ENCODE data around the gene RHEBL1. TPM values are rescaled to one million over a fixed set of nuclear protein-coding genes. Genes with fewer than 3 reads are reported as not detected.

Gene RHEBL1
- total RNA-seq (1 to 10 TPM; 2.0 to 4.3 (median 2.5) TPM), polyA plus RNA-seq (1 to 10 TPM; 3.9 to 6.7 (median 5.5) TPM)
- long read RNA-seq, donor 1 = 0 reads
- long read RNA-seq, donor 2 = 0 reads

- H3K4me1 ChIP-seq = peaks cover 6 to 23% (median 18%) of the 10 kb centered on the region in 6 donors
- H3K9me3 ChIP-seq = no peaks in the 10 kb centered on the region
- peak; percentile 100 for DNase-seq
- intact Hi-C loops (cut with DNase I; ENCODE audit: low total_unique reads) = loop anchor here (10.0 kb wide), 1 partner anchor 55 kb away; no protein-coding TSS in a partner anchor
- no peaks in the 10 kb centered on the region for H3K27me3 ChIP-seq (replicated peaks in 1 of 7)
- 0 to 1% (median 0%) methylated on average over 53 to 60 of the region's 60 CpGs for WGBS, 5 donors
- TF ChIP-seq, protein P1, sequence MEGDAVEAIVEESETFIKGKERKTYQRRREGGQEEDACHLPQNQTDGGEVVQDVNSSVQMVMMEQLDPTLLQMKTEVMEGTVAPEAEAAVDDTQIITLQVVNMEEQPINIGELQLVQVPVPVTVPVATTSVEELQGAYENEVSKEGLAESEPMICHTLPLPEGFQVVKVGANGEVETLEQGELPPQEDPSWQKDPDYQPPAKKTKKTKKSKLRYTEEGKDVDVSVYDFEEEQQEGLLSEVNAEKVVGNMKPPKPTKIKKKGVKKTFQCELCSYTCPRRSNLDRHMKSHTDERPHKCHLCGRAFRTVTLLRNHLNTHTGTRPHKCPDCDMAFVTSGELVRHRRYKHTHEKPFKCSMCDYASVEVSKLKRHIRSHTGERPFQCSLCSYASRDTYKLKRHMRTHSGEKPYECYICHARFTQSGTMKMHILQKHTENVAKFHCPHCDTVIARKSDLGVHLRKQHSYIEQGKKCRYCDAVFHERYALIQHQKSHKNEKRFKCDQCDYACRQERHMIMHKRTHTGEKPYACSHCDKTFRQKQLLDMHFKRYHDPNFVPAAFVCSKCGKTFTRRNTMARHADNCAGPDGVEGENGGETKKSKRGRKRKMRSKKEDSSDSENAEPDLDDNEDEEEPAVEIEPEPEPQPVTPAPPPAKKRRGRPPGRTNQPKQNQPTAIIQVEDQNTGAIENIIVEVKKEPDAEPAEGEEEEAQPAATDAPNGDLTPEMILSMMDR (IDR thresholded peaks at IDR 0.05 in 8 of 11, conservative IDR thresholded peaks at IDR 0.05 in 3 of 11) = peak in 4 of 11 experiments; percentile 36 to 69 (median 44)
- peak; percentile 79 to 89 (median 89) for TF ChIP-seq POLR2AphosphoS5 (IDR thresholded peaks at IDR 0.05)
- peak in 1 of 3 donors; percentile 59 for TF ChIP-seq POLR2A (IDR thresholded peaks at IDR 0.05)
- peak within 1 kb of the TSS; percentile 77 to 91 (median 84) for H3K27ac ChIP-seq
- H3K36me3 ChIP-seq = peaks cover 0 to 8% (median 0%) of the 10 kb centered on the region in 6 donors
- H3K4me3 ChIP-seq = peak within 1 kb of the TSS; percentile 70 to 99 (median 86)
Observed at GRCh38 chr12:49069507-49070346, at the start of gene RHEBL1. Gene RHEBL1, minus strand, starts transcription at chr12:49069979. Its CDS starts 194 bp downstream, at chr12:49069785.

DNA sequence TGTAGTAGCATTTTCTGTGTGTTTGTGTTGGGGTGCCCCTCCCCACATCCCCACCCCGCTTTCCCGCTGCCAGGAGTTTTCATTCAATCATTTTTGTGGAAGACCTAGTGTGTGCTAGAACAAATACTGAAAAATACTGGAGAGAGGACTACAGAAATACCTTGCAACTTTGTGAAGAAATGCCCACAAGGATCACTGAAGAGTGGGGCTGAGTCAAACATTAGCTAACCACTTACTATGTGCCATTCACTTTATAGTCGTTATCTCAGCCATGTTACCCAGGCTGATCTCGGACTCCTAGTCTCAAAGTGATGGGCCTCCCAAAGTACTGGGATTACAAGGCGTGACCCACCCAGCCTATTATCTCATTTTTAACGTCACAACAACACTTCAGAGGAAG, 41.4 kb upstream of the RHEBL1 start:
- intact Hi-C loops (cut with DNase I; ENCODE audit: low total_unique reads) = no loop called here
- no peak for TF ChIP-seq POLR2A (IDR thresholded peaks at IDR 0.05)
- TF ChIP-seq, protein P1 (IDR thresholded peaks at IDR 0.05 in 8 of 11, conservative IDR thresholded peaks at IDR 0.05 in 3 of 11) = no peak
- TF ChIP-seq POLR2AphosphoS5 (IDR thresholded peaks at IDR 0.05) = no peak
- Histone ChIP-seq H3K4me3 (peak overlapping the region in 7 of 8 donors; percentile 65 to 94 (median 77)), H3K9me3 (no peaks in the 10 kb centered on the region), H3K27ac (peak overlapping the region; percentile 96 to 98 (median 96)), H3K36me3 (peaks cover 0 to 11% (median 6%) of the 10 kb centered on the region in 6 donors), H3K27me3 (replicated peaks in 1 of 7) (no peaks in the 10 kb centered on the region), H3K4me1 (peaks cover 16 to 51% (median 42%) of the 10 kb centered on the region in 6 donors)
- 45 to 53% (median 47%) methylated on average over 6 of the region's 6 CpGs for WGBS, 5 donors
- DNase-seq = no peak

- Histone ChIP-seq H3K4me1 (peaks cover 16 to 57% (median 48%) of the 10 kb centered on the region in 6 donors), H3K36me3 (peaks cover 0 to 17% (median 11%) of the 10 kb centered on the region in 6 donors), H3K4me3 (peak within 1 kb of the TSS; percentile 65 to 94 (median 82)), H3K27me3 (replicated peaks in 1 of 7) (no peaks in the 10 kb centered on the region), H3K9me3 (no peaks in the 10 kb centered on the region), H3K27ac (peak within 1 kb of the TSS; percentile 96 to 98 (median 96))
- intact Hi-C loops (cut with DNase I; ENCODE audit: low total_unique reads) = no loop called here
- peak; percentile 98 for DNase-seq
- WGBS, 5 donors = 0% methylated on average over 29 to 43 of the region's 43 CpGs
- TF ChIP-seq, protein P1 (IDR thresholded peaks at IDR 0.05 in 8 of 11, conservative IDR thresholded peaks at IDR 0.05 in 3 of 11) = peak; percentile 44 to 92 (median 80)
- TF ChIP-seq POLR2A (IDR thresholded peaks at IDR 0.05) (peak in 2 of 3 donors; percentile 36 to 76), POLR2AphosphoS5 (IDR thresholded peaks at IDR 0.05) (peak; percentile 95 to 96 (median 95))
Observed at GRCh38 chr12:49110464-49111155, 40.8 kb upstream of the RHEBL1 start, which contains the start of gene LMBR1L. Gene LMBR1L, minus strand, starts transcription at chr12:49110847. Its CDS starts 292 bp downstream, at chr12:49110555.
